CD14-positive monocyte (primary cell): ENCODE data around the gene CSH1. TPM values are rescaled to one million over a fixed set of nuclear protein-coding genes. Genes with fewer than 3 reads are reported as not detected.

Source experiments
- DNase-seq, 3 donors: peaks; one replicate each; pipeline ENCODE4 v3.0.0-alpha.2; 2011 to 2022
- H2AFZ ChIP-seq: 2 replicates; pipeline ENCODE4 v1.6.0; 2012; ENCODE audit warnings: mild to moderate bottlenecking, low read depth, low read length, inconsistent platforms; ENCODE audit not compliant: insufficient read depth, poor library complexity, severe bottlenecking
- H3K27ac ChIP-seq, 2 donors: 1 replicate in 1 of 2; 2 replicates in 1 of 2; pipeline ENCODE4 v1.5.1; 2012 to 2013; ENCODE audit warnings: low read length in 2 of 2, control low read depth in 1 of 2, inconsistent platforms in 1 of 2, low read depth in 1 of 2, mild to moderate bottlenecking in 1 of 2
- H3K27me3 ChIP-seq, 2 donors: one replicate each; pipeline versions ENCODE4 v1.6.0 to v1.6.1; 2011 to 2013; ENCODE audit warnings: low read length in 2 of 2; ENCODE audit not compliant: control insufficient read depth in 2 of 2, insufficient read depth in 2 of 2
- H3K36me3 ChIP-seq, 2 donors: replicated peaks in 1 of 2; 1 replicate in 1 of 2; 2 replicates in 1 of 2; pipeline versions ENCODE4 v1.5.1 to v1.6.1; 2012 to 2013; ENCODE audit warnings: low read length in 2 of 2, control low read depth in 1 of 2, inconsistent platforms in 1 of 2, mild to moderate bottlenecking in 1 of 2; ENCODE audit not compliant: insufficient read depth in 2 of 2, control insufficient read depth in 1 of 2
- H3K4me1 ChIP-seq, 2 donors: 1 replicate in 1 of 2; 2 replicates in 1 of 2; pipeline versions ENCODE4 v1.5.1 to v1.6.1; 2012 to 2013; ENCODE audit warnings: low read length in 2 of 2, control low read depth in 1 of 2, inconsistent platforms in 1 of 2, mild to moderate bottlenecking in 1 of 2, moderate library complexity in 1 of 2; ENCODE audit not compliant: insufficient read depth in 2 of 2, control insufficient read depth in 1 of 2
- H3K4me2 ChIP-seq: replicated peaks from 2 replicates; pipeline ENCODE3; 2012; ENCODE audit warnings: low read length, moderate library complexity, mild to moderate bottlenecking; ENCODE audit not compliant: poor library complexity, severe bottlenecking; ENCODE audit errors: extremely low read depth
- H3K4me3 ChIP-seq, 3 experiments: fragments of 200-600 bp in 1 of 3; sonication (generic) in 1 of 3; replicated peaks in 1 of 3; 1 replicate in 2 of 3; 2 replicates in 1 of 3; pipeline ENCODE4 v1.5.1; 2011 to 2013; ENCODE audit warnings: low read length in 3 of 3, mild to moderate bottlenecking in 3 of 3, control low read depth in 2 of 3, low read depth in 2 of 3, inconsistent platforms in 1 of 3, moderate library complexity in 1 of 3
- H3K79me2 ChIP-seq: 2 replicates; pipeline ENCODE4 v1.6.0; 2012; ENCODE audit warnings: mild to moderate bottlenecking, control low read depth, inconsistent platforms, low read length, moderate library complexity; ENCODE audit not compliant: insufficient read depth
- H3K9ac ChIP-seq: 2 replicates; pipeline ENCODE4 v1.6.0; 2017; ENCODE audit warnings: low read length, mild to moderate bottlenecking; ENCODE audit not compliant: insufficient read depth, poor library complexity, severe bottlenecking
- H3K9me3 ChIP-seq, 2 donors: replicated peaks in 1 of 2; 1 replicate in 1 of 2; 2 replicates in 1 of 2; pipeline versions ENCODE4 v1.5.1 to v1.6.1; 2012 to 2013; ENCODE audit warnings: low read length in 2 of 2, control low read depth in 1 of 2; ENCODE audit not compliant: control insufficient read depth in 1 of 2, insufficient read depth in 1 of 2
- H4K20me1 ChIP-seq: 2 replicates; pipeline ENCODE4 v1.6.0; 2012; ENCODE audit warnings: mild to moderate bottlenecking, low read length, control low read depth, moderate library complexity; ENCODE audit not compliant: insufficient read depth
- H3K27ac Mint-ChIP-seq, 7 donors: one replicate each; pipeline ENCODE4 v1.8.0; 2020; ENCODE audit warnings: mild to moderate bottlenecking in 7 of 7, mixed read lengths in 7 of 7, moderate library complexity in 6 of 7, inconsistent platforms in 2 of 7
- H3K27me3 Mint-ChIP-seq, 3 donors: one replicate each; pipeline ENCODE4 v1.8.0; 2021 to 2022; ENCODE audit warnings: low read depth in 3 of 3, mild to moderate bottlenecking in 3 of 3, mixed read lengths in 3 of 3, moderate library complexity in 3 of 3, inconsistent platforms in 1 of 3
- H3K36me3 Mint-ChIP-seq, 2 donors: one replicate each; pipeline ENCODE4 v1.8.0; 2020; ENCODE audit warnings: mixed read lengths in 2 of 2, inconsistent platforms in 1 of 2, mild to moderate bottlenecking in 1 of 2
- H3K4me1 Mint-ChIP-seq: one replicate; pipeline ENCODE4 v1.8.0; 2020; ENCODE audit warnings: mild to moderate bottlenecking, mixed read lengths
- H3K4me3 Mint-ChIP-seq, 2 donors: one replicate each; pipeline ENCODE4 v1.8.0; 2020; ENCODE audit warnings: mild to moderate bottlenecking in 2 of 2, mixed read lengths in 2 of 2, moderate library complexity in 1 of 2
- H3K9me3 Mint-ChIP-seq, 7 donors: one replicate each; pipeline ENCODE4 v1.8.0; 2020 to 2022; ENCODE audit warnings: mixed read lengths in 7 of 7, mild to moderate bottlenecking in 6 of 7, moderate library complexity in 6 of 7, inconsistent platforms in 2 of 7
- CTCF ChIP-seq: fragments of 200-600 bp; IDR thresholded peaks from one replicate; pipeline ENCODE4 v1.8.0; 2022; ENCODE audit warnings: antibody characterized with exemption, mild to moderate bottlenecking
- WGBS: methylation state at CpG from one replicate; pipeline ENCODE4 v1.1.5; 2013; ENCODE audit warnings: missing lambda C conversion rate; ENCODE audit not compliant: insufficient coverage; 5-methylcytosine and 5-hydroxymethylcytosine counted together
- intact Hi-C, 2 donors: fragments of 100-400 bp; cut with micrococcal nuclease; formaldehyde crosslinking; loops; one replicate each; pipeline versions ENCODE4 v1.15.0 to v1.15.1; 2023
- polyA plus RNA-seq, 3 donors: library from polyadenylated mRNA; depleted of rRNA in 1 of 3; unstranded in 2 of 3; stranded (reverse) in 1 of 3; fragments of 300-500 nt in 2 of 3; fragments of >200 nt in 1 of 3; fragmentation: Illumina TruSeq in 2 of 3; gene quantifications; 1 replicate in 2 of 3; 2 replicates in 1 of 3; pipeline ENCODE4 v1.2.3, GENCODE V29; 2012 to 2021

Gene CSH1
- polyA plus RNA-seq, 3 donors = not detected

GRCh38 chr17:63934183-63935112 is 38.1 kb upstream of the CSH1 start:
- peak overlapping the region; percentile 2 for H3K4me2 ChIP-seq
- peak overlapping the region in 1 of 7 donors; percentile 21 for H3K27ac Mint-ChIP-seq
- H3K4me3 ChIP-seq = no peak overlapping the region
- intact Hi-C loops = no loop called here
- peak in 1 of 3 donors; percentile 26 for DNase-seq
- H2AFZ ChIP-seq = peak overlapping the region; percentile 0
- peaks cover 0 to 2% (median 0%) of the 10 kb centered on the region in 7 donors for H3K9me3 Mint-ChIP-seq
- H3K36me3 ChIP-seq = peaks cover 0 to 2% of the 10 kb centered on the region in 2 donors
- TF ChIP-seq CTCF = no peak
- H3K4me1 ChIP-seq = peaks cover 30 to 37% of the 10 kb centered on the region in 2 donors
- no peak overlapping the region for H3K27ac ChIP-seq
- H4K20me1 ChIP-seq = no peaks in the 10 kb centered on the region
- H3K4me3 Mint-ChIP-seq = no peak overlapping the region
- H3K79me2 ChIP-seq = no peaks in the 10 kb centered on the region
- no peaks in the 10 kb centered on the region for H3K9me3 ChIP-seq
- H3K9ac ChIP-seq = no peak overlapping the region
- peaks cover 2 to 17% (median 8%) of the 10 kb centered on the region in 3 donors for H3K27me3 Mint-ChIP-seq
- WGBS = 91% methylated on average over 15 of the region's 21 CpGs
- H3K27me3 ChIP-seq = no peaks in the 10 kb centered on the region
- peaks cover 39% of the 10 kb centered on the region for H3K4me1 Mint-ChIP-seq
- peaks cover 0 to 1% of the 10 kb centered on the region in 2 donors for H3K36me3 Mint-ChIP-seq

DNA sequence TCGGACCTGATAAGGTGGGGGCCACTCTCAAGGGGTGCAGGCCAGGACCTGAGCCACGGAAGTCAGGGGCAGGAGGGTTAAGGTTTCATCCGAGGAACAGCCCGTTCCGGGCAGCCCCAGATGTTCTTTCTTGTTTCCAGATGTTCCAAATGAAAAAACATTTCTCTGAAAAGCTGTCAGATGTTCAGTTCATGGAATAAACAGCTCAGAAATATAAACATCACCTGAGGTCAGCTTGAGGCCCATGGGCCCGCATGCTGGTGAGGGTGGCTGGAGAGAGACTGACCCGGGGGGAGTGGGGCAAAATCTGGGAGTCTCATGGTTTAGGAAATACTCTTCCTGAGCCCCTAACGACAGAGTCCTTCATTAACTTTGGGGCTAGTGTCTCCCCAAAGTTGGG is 37.2 kb upstream of the CSH1 start:
- Histone ChIP-seq H2AFZ (no peak overlapping the region), H3K4me3 (no peak overlapping the region), H3K36me3 (peaks cover 0 to 8% of the 10 kb centered on the region in 2 donors), H4K20me1 (no peaks in the 10 kb centered on the region), H3K27me3 (no peaks in the 10 kb centered on the region), H3K9me3 (no peaks in the 10 kb centered on the region), H3K79me2 (no peaks in the 10 kb centered on the region), H3K9ac (no peak overlapping the region), H3K4me1 (peaks cover 30 to 37% of the 10 kb centered on the region in 2 donors), H3K27ac (no peak overlapping the region), H3K4me2 (no peak overlapping the region)
- Mint-ChIP-seq H3K27me3 (peaks cover 4 to 18% (median 9%) of the 10 kb centered on the region in 3 donors), H3K4me3 (no peak overlapping the region), H3K36me3 (peaks cover 4 to 5% of the 10 kb centered on the region in 2 donors), H3K4me1 (peaks cover 35% of the 10 kb centered on the region), H3K9me3 (peaks cover 0 to 2% (median 0%) of the 10 kb centered on the region in 7 donors), H3K27ac (peak overlapping the region in 1 of 7 donors; percentile 46)
- TF ChIP-seq CTCF = no peak
- intact Hi-C loops = no loop called here
- 98% methylated on average over 6 of the region's 8 CpGs for WGBS
- no peak for DNase-seq
